A549 (cell line): Measurements from ENCODE around the gene ATP5IF1. TPM values are rescaled to one million over a fixed set of nuclear protein-coding genes. Genes with fewer than 3 reads are reported as not detected.

Experiments used
- ATAC-seq, 2 experiments: fragments of 200-7000 bp in 1 of 2; fragments of >200 bp in 1 of 2; cut with Nextera tagmentation in 1 of 2; cut with Tn5 transposase in 1 of 2; 3 replicates each; pipeline versions ENCODE4 v1.8.0 to v1.9.1; 2018 to 2020; ENCODE audit warnings: mild to moderate bottlenecking in 1 of 2, moderate library complexity in 1 of 2
- CTCF ChIA-PET: fragments of 300-600 bp; sonication (Branson Sonifier 250); formaldehyde crosslinking; extraction: SDS; loops from one replicate; lab custom pipeline; 2021; ENCODE audit warnings: antibody characterized with exemption, inconsistent platforms; lab: Yijun Ruan, JAX
- POLR2A ChIA-PET: fragments of 350-600 bp; formaldehyde crosslinking; extraction: SDS; loops from one replicate; lab custom pipeline; 2021; ENCODE audit warnings: antibody characterized with exemption, inconsistent platforms; lab: Yijun Ruan, JAX
- DNase-seq, 2 experiments: peaks; one replicate each; pipeline versions ENCODE4 v3.0.0 to v3.0.0-alpha.2; 2011 to 2016; ENCODE audit warnings: low read depth in 1 of 2, low spot score in 1 of 2
- FAIRE-seq: peaks from 2 replicates; lab custom pipeline; 2011; peaks lifted over from hg19 to GRCh38; lab: Jason Lieb, UNC
- H3K27ac ChIP-seq, 2 experiments: fragments of >200 bp; sonication (Bioruptor Twin); formaldehyde crosslinking; 3 replicates each; pipeline ENCODE4 v1.5.1; 2016 to 2017
- H3K4me1 ChIP-seq: fragments of >200 bp; sonication (Bioruptor Twin); formaldehyde crosslinking; 3 replicates; pipeline ENCODE4 v1.6.1; 2016
- H3K4me2 ChIP-seq: fragments of >200 bp; sonication (Bioruptor Twin); formaldehyde crosslinking; 3 replicates; pipeline ENCODE4 v1.6.1; 2016
- H3K4me3 ChIP-seq: fragments of >200 bp; sonication (Bioruptor Twin); formaldehyde crosslinking; 3 replicates; pipeline ENCODE4 v1.5.1; 2016
- H3K9me3 ChIP-seq: fragments of >200 bp; sonication (Bioruptor Twin); formaldehyde crosslinking; 3 replicates; pipeline ENCODE4 v1.6.1; 2016
- ATOH8 ChIP-seq: fragments of 250-450 bp; sonication (Bioruptor Pico); IDR thresholded peaks from 2 replicates; pipeline ENCODE4 v1.5.0; 2020; ENCODE audit warnings: low read depth, mild to moderate bottlenecking, moderate library complexity
- CBX8 ChIP-seq: fragments of 200-600 bp; sonication (generic); IDR thresholded peaks from 2 replicates; pipeline ENCODE4 v1.6.1; 2016
- CEBPB ChIP-seq, 2 experiments: fragments of >200 bp in 1 of 2; sonication (Bioruptor Twin) in 1 of 2; formaldehyde crosslinking in 1 of 2; IDR thresholded peaks; 2 replicates each; pipeline ENCODE4 v1.6.1; 2012 to 2016
- CHD2 ChIP-seq: fragments of 150-350 bp; IDR thresholded peaks from 2 replicates; pipeline ENCODE4 v1.6.1; 2014; ENCODE audit warnings: low read length; ENCODE audit not compliant: partially characterized antibody
- ESRRA ChIP-seq: fragments of 150-350 bp; IDR thresholded peaks from 2 replicates; pipeline ENCODE4 v1.6.1; 2014; ENCODE audit warnings: mild to moderate bottlenecking, low read length, borderline replicate concordance
- FOSB ChIP-seq: fragments of 250-450 bp; sonication (Bioruptor Pico); IDR thresholded peaks from 2 replicates; pipeline ENCODE4 v1.5.0; 2020; ENCODE audit warnings: mild to moderate bottlenecking, moderate library complexity
- FOSL2 ChIP-seq, 2 experiments: fragments of 450-650 bp in 1 of 2; fragments of >200 bp in 1 of 2; sonication (Bioruptor Twin) in 1 of 2; formaldehyde crosslinking; IDR thresholded peaks; 2 replicates each; pipeline versions ENCODE4 v1.5.0 to v1.6.1; 2016 to 2020; ENCODE audit warnings: mild to moderate bottlenecking in 1 of 2, moderate library complexity in 1 of 2
- GATA3 ChIP-seq: IDR thresholded peaks from 2 replicates; pipeline ENCODE4 v1.6.1; 2012; ENCODE audit warnings: borderline replicate concordance
- HEYL ChIP-seq: fragments of 250-450 bp; sonication (Bioruptor Pico); IDR thresholded peaks from 2 replicates; pipeline ENCODE4 v1.8.0; 2021; ENCODE audit warnings: mild to moderate bottlenecking, moderate library complexity
- HOXA7 ChIP-seq: fragments of 250-450 bp; sonication (Bioruptor Pico); IDR thresholded peaks from 2 replicates; pipeline ENCODE4 v1.5.0; 2020; ENCODE audit warnings: mild to moderate bottlenecking, moderate library complexity
- HOXB5 ChIP-seq: fragments of 250-450 bp; sonication (Bioruptor Pico); IDR thresholded peaks from 2 replicates; pipeline ENCODE4 v1.5.0; 2020; ENCODE audit warnings: mild to moderate bottlenecking, moderate library complexity
- MAFK ChIP-seq: fragments of 450-650 bp; IDR thresholded peaks from 2 replicates; pipeline ENCODE4 v1.6.1; 2014; ENCODE audit not compliant: partially characterized antibody
- MAZ ChIP-seq: fragments of 150-350 bp; IDR thresholded peaks from 2 replicates; pipeline ENCODE4 v1.6.1; 2014; ENCODE audit warnings: antibody characterized with exemption, low read depth, low read length, borderline replicate concordance
- NFE2L2 ChIP-seq: fragments of 150-350 bp; conservative IDR thresholded peaks from 2 replicates; pipeline ENCODE4 v1.6.1; 2014; ENCODE audit warnings: low read length
- NR3C1 ChIP-seq: fragments of >200 bp; sonication (Bioruptor Twin); formaldehyde crosslinking; IDR thresholded peaks from 3 replicates; pipeline ENCODE4 v1.6.1; 2017
- PHF8 ChIP-seq: fragments of 200-600 bp; sonication (generic); IDR thresholded peaks from 2 replicates; pipeline ENCODE4 v1.6.1; 2016; ENCODE audit warnings: low read depth, mild to moderate bottlenecking, antibody characterized with exemption, moderate library complexity, borderline replicate concordance
- RAD21 ChIP-seq, 2 experiments: fragments of >200 bp in 1 of 2; sonication (Bioruptor Twin) in 1 of 2; formaldehyde crosslinking in 1 of 2; IDR thresholded peaks in 1 of 2; conservative IDR thresholded peaks in 1 of 2; 2 replicates in 1 of 2; 3 replicates in 1 of 2; pipeline ENCODE4 v1.6.1; 2012 to 2018; ENCODE audit warnings: inconsistent platforms in 1 of 2
- RCOR1 ChIP-seq: fragments of 150-350 bp; IDR thresholded peaks from 2 replicates; pipeline ENCODE4 v1.6.1; 2014; ENCODE audit warnings: antibody characterized with exemption, low read length, low read depth
- RFX5 ChIP-seq: fragments of 450-650 bp; IDR thresholded peaks from 2 replicates; pipeline ENCODE4 v1.7.1; 2014; ENCODE audit warnings: antibody characterized with exemption, mild to moderate bottlenecking, moderate library complexity
- RNF2 ChIP-seq: fragments of 200-600 bp; sonication (generic); IDR thresholded peaks from 2 replicates; pipeline ENCODE4 v1.6.1; 2016; ENCODE audit warnings: low read depth, mild to moderate bottlenecking, antibody characterized with exemption, moderate library complexity, borderline replicate concordance
- SMC3 ChIP-seq: fragments of >200 bp; sonication (Bioruptor Twin); formaldehyde crosslinking; IDR thresholded peaks from 3 replicates; pipeline ENCODE4 v1.6.1; 2018; ENCODE audit warnings: inconsistent platforms
- USF2 ChIP-seq: fragments of 450-650 bp; IDR thresholded peaks from 2 replicates; pipeline ENCODE4 v1.6.1; 2014; ENCODE audit warnings: antibody characterized with exemption
- ZFP36 ChIP-seq: fragments of 450-650 bp; IDR thresholded peaks from 2 replicates; pipeline ENCODE4 v1.6.1; 2014; ENCODE audit warnings: borderline replicate concordance; ENCODE audit not compliant: partially characterized antibody
- WGBS: methylation state at CpG from one replicate; pipeline ENCODE4 v1.1.6; 2017; ENCODE audit errors: missing lambda C conversion rate; 5-methylcytosine and 5-hydroxymethylcytosine counted together
- polyA plus RNA-seq, 4 experiments: library from polyadenylated mRNA; depleted of rRNA in 3 of 4; stranded (reverse); fragments of >200 nt; fragmentation: RNase III in 1 of 4; extraction: RNeasy Plus Mini Kit Qiagen cat#74134 plus additional on column Dnase treatment in 1 of 4; gene quantifications; 2 replicates in 3 of 4; 3 replicates in 1 of 4; pipeline ENCODE4 v1.2.3, GENCODE V29; 2011 to 2017

ATP5IF1 gene
- polyA plus RNA-seq, 2 of the 4 experiments (the other 2 are of a cell fraction): 178 to 234 TPM

GRCh38 chr1:28244549-28245251 lies 8.8 kb downstream of the ATP5IF1 start:
- ATAC-seq (no peak), FAIRE-seq (no peak), DNase-seq (no peak)
- Histone ChIP-seq H3K9me3 (no peaks in the 10 kb centered on the region), H3K4me2 (no peak overlapping the region), H3K27ac (no peak overlapping the region), H3K4me1 (peaks cover 27% of the 10 kb centered on the region), H3K4me3 (no peak overlapping the region)
- CTCF ChIA-PET: interaction anchor here (1.6 kb wide), 2 partner anchors 8 to 10 kb away, joined by 3 to 5 read pairs; no protein-coding TSS in a partner anchor
- POLR2A ChIA-PET: no interaction called here
- no peak for TF ChIP-seq ZFP36
- TF ChIP-seq RFX5: no peak
- no peak for TF ChIP-seq CBX8
- TF ChIP-seq NR3C1: no peak
- no peak for TF ChIP-seq HEYL (CRISPR knock-in tag)
- TF ChIP-seq RNF2: no peak
- no peak for TF ChIP-seq PHF8
- TF ChIP-seq FOSL2 (IDR thresholded peaks at IDR 0.05): no peak
- TF ChIP-seq FOSL2 (CRISPR knock-in tag; IDR thresholded peaks at IDR 0.05): no peak
- no peak for TF ChIP-seq MAZ
- TF ChIP-seq HOXA7 (CRISPR knock-in tag): no peak
- no peak for TF ChIP-seq GATA3
- no peak for TF ChIP-seq CEBPB (IDR thresholded peaks at IDR 0.05)
- 92% methylated on average over 13 of the region's 13 CpGs for WGBS

- H3K27ac ChIP-seq: peak overlapping the region; percentile 72 to 86
- TF ChIP-seq NFE2L2 (no peak), CEBPB (IDR thresholded peaks at IDR 0.05) (peak; percentile 84 to 94)
- TF ChIP-seq, all 56 proteins: peak for 1
- POLR2A ChIA-PET: interaction anchor here (0.9 to 1.3 kb wide), 3 partner anchors 10 to 11 kb away, joined by 3 to 4 read pairs (median 3); partner anchors contain the start of gene ATP5IF1
- no peak for ATAC-seq
- CTCF ChIA-PET: interaction anchor here (0.9 to 1.8 kb wide), 3 partner anchors 12 to 97 kb away, joined by 3 to 4 read pairs (median 3); no protein-coding TSS in a partner anchor
- Histone ChIP-seq H3K9me3 (no peaks in the 10 kb centered on the region), H3K4me1 (peaks cover 44% of the 10 kb centered on the region), H3K4me3 (peak overlapping the region; percentile 61), H3K4me2 (peak overlapping the region; percentile 92)
- no peak for DNase-seq
- 2% methylated on average over 11 of the region's 11 CpGs for WGBS
- no peak for FAIRE-seq
Observed at GRCh38 chr1:28246427-28246832, 10.5 kb downstream of the ATP5IF1 start.

- CTCF ChIA-PET: interaction anchor here (0.6 to 4.8 kb wide), 36 partner anchors 10 to 627 kb away, joined by 3 to 47 read pairs (median 5); partner anchors contain the start of genes ATP5IF1, DNAJC8, MED18 and PHACTR4
- Histone ChIP-seq H3K9me3 (no peaks in the 10 kb centered on the region), H3K4me2 (peak overlapping the region; percentile 90), H3K4me3 (peak overlapping the region; percentile 38), H3K4me1 (peaks cover 45% of the 10 kb centered on the region), H3K27ac (peak overlapping the region; percentile 74 to 85)
- 20% methylated on average over 11 of the region's 11 CpGs for WGBS
- TF ChIP-seq GATA3 (0 out of 2 replicates have a peak, but pooled peaks have one; percentile 22), HOXB5 (CRISPR knock-in tag) (no peak)
- no peak for FAIRE-seq
- POLR2A ChIA-PET: interaction anchor here (0.7 to 1.9 kb wide), 5 partner anchors 11 to 81 kb away, joined by 3 to 13 read pairs (median 4); partner anchors contain the start of genes ATP5IF1 and MED18
- peak; percentile 18 to 25; a peak in 4 of 6 replicates for ATAC-seq
- no peak for DNase-seq
Observed at GRCh38 chr1:28247612-28248272, 11.8 kb downstream of the ATP5IF1 start.

- Histone ChIP-seq H3K4me2 (peak overlapping the region; percentile 90), H3K9me3 (no peaks in the 10 kb centered on the region), H3K4me3 (peak overlapping the region; percentile 29; the same call in 1 of the 3 replicates), H3K4me1 (peaks cover 45% of the 10 kb centered on the region), H3K27ac (peak overlapping the region; percentile 74 to 85)
- 3% methylated on average over 12 of the region's 12 CpGs for WGBS
- DNase-seq: peak; percentile 58 to 72
- peak; percentile 63 to 75 for ATAC-seq
- no peak for FAIRE-seq
- CTCF ChIA-PET: interaction anchor here (0.6 to 4.8 kb wide), 45 partner anchors 11 to 626 kb away, joined by 3 to 47 read pairs (median 5); partner anchors contain the start of genes ATP5IF1, DNAJC8, MED18 and PHACTR4
- POLR2A ChIA-PET: interaction anchor here (0.5 to 2.0 kb wide), 14 partner anchors 11 to 400 kb away, joined by 3 to 25 read pairs (median 4); partner anchors contain the start of genes ATP5IF1, MED18, PHACTR4 and RNU11
- TF ChIP-seq GATA3 (no peak), RAD21 (conservative IDR thresholded peaks at IDR 0.05 in 1 of 2, IDR thresholded peaks at IDR 0.05 in 1 of 2) (peak; percentile 85 to 86), ATOH8 (no peak), HOXB5 (CRISPR knock-in tag) (no peak), MAZ (no peak), MAFK (no peak), HEYL (CRISPR knock-in tag) (no peak), RCOR1 (no peak), RNF2 (no peak), FOSB (no peak), CHD2 (no peak), USF2 (no peak), ESRRA (no peak), SMC3 (peak; percentile 75)
Observed at GRCh38 chr1:28248273-28249012, 12.5 kb downstream of the ATP5IF1 start.
